Rectal smooth muscle tissue (tissue), 1 donor: ENCODE results near the gene SCRT2.

ENCODE experiments used
- H3K27ac ChIP-seq: one replicate; pipeline ENCODE4 v1.7.0; 2013; ENCODE audit warnings: low read depth, low read length, inconsistent platforms
- H3K27me3 ChIP-seq: one replicate; pipeline ENCODE4 v1.7.0; 2013; ENCODE audit warnings: low read length; ENCODE audit not compliant: control insufficient read depth, insufficient read depth
- H3K36me3 ChIP-seq: one replicate; pipeline ENCODE4 v1.7.0; 2013; ENCODE audit warnings: low read length; ENCODE audit not compliant: control insufficient read depth, insufficient read depth
- H3K4me1 ChIP-seq: one replicate; pipeline ENCODE4 v1.7.0; 2013; ENCODE audit warnings: low read length; ENCODE audit not compliant: control insufficient read depth, insufficient read depth
- H3K4me3 ChIP-seq: one replicate; pipeline ENCODE4 v1.7.0; 2013; ENCODE audit warnings: low read length
- H3K9ac ChIP-seq: one replicate; pipeline ENCODE4 v1.7.0; 2013; ENCODE audit warnings: low read length

SCRT2 gene

GRCh38 chr20:623021-623420, 52.6 kb downstream of the SCRT2 start:
- no peaks in the 10 kb centered on the region for H3K4me1 ChIP-seq
- peaks cover 3% of the 10 kb centered on the region for H3K27me3 ChIP-seq
- H3K27ac ChIP-seq: no peak overlapping the region
- H3K4me3 ChIP-seq: no peak overlapping the region
- H3K9ac ChIP-seq: no peak overlapping the region
- H3K36me3 ChIP-seq: no peaks in the 10 kb centered on the region

DNA sequence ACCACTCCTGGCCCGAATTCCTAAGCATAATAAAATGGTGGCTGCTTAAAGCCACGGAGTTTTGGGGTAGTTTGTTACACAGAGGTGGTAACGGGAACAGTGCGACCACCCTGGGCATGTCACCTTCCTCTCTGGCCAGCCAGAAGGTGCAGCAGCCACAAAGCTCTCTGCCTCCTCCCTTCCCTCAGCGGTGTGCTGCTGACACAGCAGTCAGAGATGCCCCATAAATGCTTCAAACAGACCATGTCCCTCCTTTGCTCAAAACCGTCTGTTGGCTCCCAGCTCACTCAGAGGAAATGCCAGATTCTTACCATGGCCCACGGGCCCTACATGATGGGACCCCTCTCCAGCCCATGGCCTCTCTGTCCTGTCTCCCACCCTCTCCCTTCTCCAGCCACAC, 53.4 kb downstream of the SCRT2 start:
- Histone ChIP-seq H3K27ac (no peak overlapping the region), H3K4me1 (no peaks in the 10 kb centered on the region), H3K4me3 (no peak overlapping the region), H3K27me3 (peaks cover 3% of the 10 kb centered on the region), H3K36me3 (no peaks in the 10 kb centered on the region), H3K9ac (no peak overlapping the region)

- no peak overlapping the region for H3K4me3 ChIP-seq
- peaks cover 3% of the 10 kb centered on the region for H3K27me3 ChIP-seq
- no peaks in the 10 kb centered on the region for H3K36me3 ChIP-seq
- H3K4me1 ChIP-seq: no peaks in the 10 kb centered on the region
- H3K27ac ChIP-seq: no peak overlapping the region
- no peak overlapping the region for H3K9ac ChIP-seq
Observed at GRCh38 chr20:621125-621756, 54.4 kb downstream of the SCRT2 start.

DNA sequence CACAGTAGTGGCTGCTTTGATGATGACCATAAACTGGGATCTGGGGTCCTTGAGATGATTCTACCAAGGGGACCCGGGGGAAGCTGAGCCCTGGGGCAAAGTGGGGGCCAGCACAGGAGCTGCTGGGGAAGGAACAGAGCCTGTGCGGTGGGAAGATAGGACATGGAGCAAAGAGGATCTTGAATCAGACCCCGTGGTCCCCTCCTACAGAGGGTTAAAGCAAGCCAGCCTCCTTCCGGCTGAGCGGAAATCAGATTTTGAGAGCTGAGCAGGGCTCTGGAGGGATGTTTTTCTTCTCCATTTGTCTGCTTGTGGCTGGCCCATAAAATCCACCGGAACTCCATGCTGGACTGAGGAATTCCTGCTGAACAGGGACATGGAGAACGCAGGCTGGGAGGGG, 55.4 kb downstream of the SCRT2 start:
- no peaks in the 10 kb centered on the region for H3K4me1 ChIP-seq
- H3K9ac ChIP-seq: no peak overlapping the region

DNA sequence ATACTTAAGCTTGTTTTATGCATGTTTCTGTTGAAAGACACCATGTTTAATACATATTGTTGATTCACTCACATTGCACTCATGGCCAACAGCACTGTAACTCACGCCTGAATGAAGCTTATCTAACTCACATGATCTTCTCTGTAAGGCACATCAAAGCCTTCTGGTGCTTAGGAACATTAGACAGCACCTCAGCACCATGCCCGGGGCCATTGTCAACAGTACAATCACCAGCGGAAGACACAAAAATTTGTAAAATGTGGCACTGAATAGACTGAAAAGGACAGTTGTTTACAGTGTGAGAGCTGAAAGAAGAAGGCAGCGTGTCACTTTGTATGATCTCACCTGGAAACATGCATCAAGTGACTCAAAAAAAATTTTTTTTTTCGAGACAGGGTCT, 56.6 kb downstream of the SCRT2 start:
- no peaks in the 10 kb centered on the region for H3K36me3 ChIP-seq
- no peak overlapping the region for H3K9ac ChIP-seq
- H3K27me3 ChIP-seq: peaks cover 3% of the 10 kb centered on the region
- no peak overlapping the region for H3K4me3 ChIP-seq
- no peaks in the 10 kb centered on the region for H3K4me1 ChIP-seq
- H3K27ac ChIP-seq: no peak overlapping the region

More for the DNA sequence above, 55.4 kb downstream of the SCRT2 start:
- H3K36me3 ChIP-seq: no peaks in the 10 kb centered on the region
- H3K27me3 ChIP-seq: peaks cover 3% of the 10 kb centered on the region
- H3K4me3 ChIP-seq: no peak overlapping the region
- no peak overlapping the region for H3K27ac ChIP-seq

GRCh38 chr20:617934-618690, 57.5 kb downstream of the SCRT2 start:
- Histone ChIP-seq H3K9ac (no peak overlapping the region), H3K27ac (no peak overlapping the region), H3K4me1 (no peaks in the 10 kb centered on the region), H3K4me3 (no peak overlapping the region), H3K36me3 (no peaks in the 10 kb centered on the region), H3K27me3 (peaks cover 5% of the 10 kb centered on the region)

DNA sequence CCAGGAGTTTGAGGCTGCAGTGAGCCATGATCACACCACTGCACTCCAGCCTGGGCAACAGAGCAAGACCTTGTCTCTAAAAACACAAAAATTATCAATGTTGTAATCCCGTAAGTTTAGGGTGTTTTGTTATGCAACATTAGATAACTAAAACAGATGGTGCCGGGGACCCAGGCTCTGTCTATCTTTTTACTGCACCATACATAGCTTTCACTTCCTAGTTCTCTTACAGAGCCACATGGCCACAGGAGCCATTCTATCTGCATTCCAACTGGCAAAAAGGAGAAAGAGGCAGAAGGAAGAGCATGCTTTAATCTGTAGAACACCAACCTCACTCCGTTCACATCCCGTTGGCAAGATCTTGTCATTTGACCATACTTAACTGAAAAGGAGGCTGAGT, 60.1 kb downstream of the SCRT2 start:
- Histone ChIP-seq H3K27ac (no peak overlapping the region), H3K4me1 (no peaks in the 10 kb centered on the region), H3K9ac (no peak overlapping the region), H3K27me3 (peaks cover 16% of the 10 kb centered on the region), H3K36me3 (no peaks in the 10 kb centered on the region), H3K4me3 (no peak overlapping the region)

- H3K4me3 ChIP-seq: no peak overlapping the region
- no peak overlapping the region for H3K27ac ChIP-seq
- no peaks in the 10 kb centered on the region for H3K4me1 ChIP-seq
- H3K36me3 ChIP-seq: no peaks in the 10 kb centered on the region
- no peak overlapping the region for H3K9ac ChIP-seq
- H3K27me3 ChIP-seq: peaks cover 23% of the 10 kb centered on the region
Observed at GRCh38 chr20:611843-612185, 63.8 kb downstream of the SCRT2 start.
